Activated B cell treated with CpG ODN at 0.5 μM for 24 hours (primary cell): ENCODE results near the gene RBM23. TPM values are rescaled to one million over a fixed set of nuclear protein-coding genes. Genes with fewer than 3 reads are reported as not detected.

ENCODE experiments used
- ATAC-seq: fragments of 200-7000 bp; cut with Tn5 transposase; one replicate; pipeline ENCODE4 v1.10.0; 2021; ENCODE audit warnings: low read depth, mild to moderate bottlenecking, moderate library complexity
- CTCF ChIA-PET: fragments of 350-600 bp; sonication (Branson Sonifier 250); formaldehyde crosslinking; loops from one replicate; lab custom pipeline; 2021; ENCODE audit warnings: antibody characterized with exemption; lab: Charles Lee
- POLR2A ChIA-PET: fragments of 350-600 bp; sonication (Branson Sonifier 250); formaldehyde crosslinking; loops from one replicate; lab custom pipeline; 2021; ENCODE audit warnings: antibody characterized with exemption; lab: Charles Lee
- DNase-seq: peaks from one replicate; pipeline ENCODE4 v3.0.0; 2022
- H3K27ac Mint-ChIP-seq: one replicate; pipeline ENCODE4 v1.8.0; 2020; ENCODE audit warnings: mixed read lengths
- H3K27me3 Mint-ChIP-seq: one replicate; pipeline ENCODE4 v1.8.0; 2021; ENCODE audit warnings: mixed read lengths
- H3K36me3 Mint-ChIP-seq: one replicate; pipeline ENCODE4 v1.8.0; 2021; ENCODE audit warnings: low read depth, mixed read lengths
- H3K4me1 Mint-ChIP-seq: one replicate; pipeline ENCODE4 v1.8.0; 2021; ENCODE audit warnings: mixed read lengths
- H3K4me3 Mint-ChIP-seq: one replicate; pipeline ENCODE4 v1.8.0; 2020; ENCODE audit warnings: mild to moderate bottlenecking, mixed read lengths
- H3K9me3 Mint-ChIP-seq: one replicate; pipeline ENCODE4 v1.8.0; 2020; ENCODE audit warnings: mixed read lengths
- intact Hi-C: fragments of 100-400 bp; cut with micrococcal nuclease; formaldehyde crosslinking; loops from one replicate; pipeline ENCODE4 v1.15.1; 2024
- total RNA-seq: library from RNA; stranded (reverse); gene quantifications from 2 replicates; pipeline ENCODE4 v1.2.3, GENCODE V29; 2022
- TF ChIP-seq, protein P1 (sequence below): fragments of 200-600 bp; IDR thresholded peaks from one replicate; pipeline ENCODE4 v1.8.0; 2022; ENCODE audit warnings: antibody characterized with exemption, mild to moderate bottlenecking

RBM23 gene
- total RNA-seq, 1 donor from 2014 or later = 131 TPM

DNA sequence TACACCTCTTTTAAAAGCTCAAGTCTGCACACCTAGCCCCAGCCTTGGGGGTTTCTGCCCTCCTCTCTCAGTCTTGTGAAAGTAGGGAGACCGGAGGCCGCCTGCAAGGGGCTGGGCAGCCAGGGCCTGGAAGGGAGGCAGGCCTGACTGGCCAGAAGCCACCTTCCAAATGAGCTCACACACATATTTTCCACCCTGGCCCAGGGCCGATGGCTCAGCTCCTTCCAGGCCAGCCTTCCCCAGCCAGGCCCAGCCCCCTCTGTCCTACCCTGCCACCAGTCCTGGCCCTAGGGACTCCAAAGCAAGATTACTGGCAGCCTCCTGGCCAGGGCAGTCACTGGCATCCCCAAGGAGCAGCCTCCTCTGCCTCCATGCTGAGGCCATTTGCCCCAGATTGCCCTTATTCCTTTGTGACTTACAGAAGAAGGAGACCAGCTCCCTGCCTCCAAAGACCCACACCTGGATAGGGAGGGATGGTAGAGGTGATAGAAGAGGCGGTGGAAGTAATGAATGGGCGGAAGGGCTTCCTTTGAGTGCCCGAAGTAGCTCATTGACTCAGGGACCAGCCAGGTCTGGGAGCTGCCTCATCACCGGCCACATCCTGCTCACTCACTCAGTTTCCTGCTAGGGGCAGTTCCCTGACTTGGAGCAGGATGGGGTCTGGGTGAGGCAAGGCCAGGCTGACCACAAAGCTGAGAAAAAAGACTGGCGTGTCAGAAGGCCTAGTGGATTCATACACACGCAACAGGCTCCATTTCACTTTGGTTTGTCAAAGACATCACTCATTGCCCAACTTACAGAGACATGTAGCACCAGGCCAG is 67.8 kb downstream of the RBM23 start:
- Mint-ChIP-seq H3K4me3 (no peak overlapping the region), H3K27ac (no peak overlapping the region), H3K27me3 (peaks cover 6% of the 10 kb centered on the region), H3K36me3 (no peaks in the 10 kb centered on the region), H3K4me1 (peaks cover 6% of the 10 kb centered on the region), H3K9me3 (no peaks in the 10 kb centered on the region)
- ChIA-PET CTCF (interaction anchor here (1.0 to 6.0 kb wide), 7 partner anchors 12 to 280 kb away, joined by 3 to 125 read pairs (median 5); no protein-coding TSS in a partner anchor), POLR2A (interaction anchor here (1.1 to 4.4 kb wide), 2 partner anchors 28 to 281 kb away, joined by 4 to 25 read pairs; no protein-coding TSS in a partner anchor)
- TF ChIP-seq, protein P1, sequence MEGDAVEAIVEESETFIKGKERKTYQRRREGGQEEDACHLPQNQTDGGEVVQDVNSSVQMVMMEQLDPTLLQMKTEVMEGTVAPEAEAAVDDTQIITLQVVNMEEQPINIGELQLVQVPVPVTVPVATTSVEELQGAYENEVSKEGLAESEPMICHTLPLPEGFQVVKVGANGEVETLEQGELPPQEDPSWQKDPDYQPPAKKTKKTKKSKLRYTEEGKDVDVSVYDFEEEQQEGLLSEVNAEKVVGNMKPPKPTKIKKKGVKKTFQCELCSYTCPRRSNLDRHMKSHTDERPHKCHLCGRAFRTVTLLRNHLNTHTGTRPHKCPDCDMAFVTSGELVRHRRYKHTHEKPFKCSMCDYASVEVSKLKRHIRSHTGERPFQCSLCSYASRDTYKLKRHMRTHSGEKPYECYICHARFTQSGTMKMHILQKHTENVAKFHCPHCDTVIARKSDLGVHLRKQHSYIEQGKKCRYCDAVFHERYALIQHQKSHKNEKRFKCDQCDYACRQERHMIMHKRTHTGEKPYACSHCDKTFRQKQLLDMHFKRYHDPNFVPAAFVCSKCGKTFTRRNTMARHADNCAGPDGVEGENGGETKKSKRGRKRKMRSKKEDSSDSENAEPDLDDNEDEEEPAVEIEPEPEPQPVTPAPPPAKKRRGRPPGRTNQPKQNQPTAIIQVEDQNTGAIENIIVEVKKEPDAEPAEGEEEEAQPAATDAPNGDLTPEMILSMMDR = no peak
- no peak for DNase-seq
- intact Hi-C loops = no loop called here
- ATAC-seq = no peak

GRCh38 chr14:22849212-22849819 is 69.6 kb downstream of the RBM23 start:
- Mint-ChIP-seq H3K27ac (no peak overlapping the region), H3K27me3 (peaks cover 9% of the 10 kb centered on the region), H3K4me1 (peaks cover 6% of the 10 kb centered on the region), H3K9me3 (no peaks in the 10 kb centered on the region), H3K36me3 (no peaks in the 10 kb centered on the region), H3K4me3 (no peak overlapping the region)
- TF ChIP-seq, protein P1 = no peak
- intact Hi-C loops = no loop called here
- no peak for ATAC-seq
- ChIA-PET CTCF (interaction anchor here (1.0 to 1.2 kb wide), 3 partner anchors 10 to 293 kb away, joined by 3 to 5 read pairs (median 4); no protein-coding TSS in a partner anchor), POLR2A (interaction anchor here (1.0 to 1.8 kb wide), 2 partner anchors 27 to 260 kb away, joined by 3 to 18 read pairs; partner anchors contain the start of gene DAD1)
- DNase-seq = no peak

DNA sequence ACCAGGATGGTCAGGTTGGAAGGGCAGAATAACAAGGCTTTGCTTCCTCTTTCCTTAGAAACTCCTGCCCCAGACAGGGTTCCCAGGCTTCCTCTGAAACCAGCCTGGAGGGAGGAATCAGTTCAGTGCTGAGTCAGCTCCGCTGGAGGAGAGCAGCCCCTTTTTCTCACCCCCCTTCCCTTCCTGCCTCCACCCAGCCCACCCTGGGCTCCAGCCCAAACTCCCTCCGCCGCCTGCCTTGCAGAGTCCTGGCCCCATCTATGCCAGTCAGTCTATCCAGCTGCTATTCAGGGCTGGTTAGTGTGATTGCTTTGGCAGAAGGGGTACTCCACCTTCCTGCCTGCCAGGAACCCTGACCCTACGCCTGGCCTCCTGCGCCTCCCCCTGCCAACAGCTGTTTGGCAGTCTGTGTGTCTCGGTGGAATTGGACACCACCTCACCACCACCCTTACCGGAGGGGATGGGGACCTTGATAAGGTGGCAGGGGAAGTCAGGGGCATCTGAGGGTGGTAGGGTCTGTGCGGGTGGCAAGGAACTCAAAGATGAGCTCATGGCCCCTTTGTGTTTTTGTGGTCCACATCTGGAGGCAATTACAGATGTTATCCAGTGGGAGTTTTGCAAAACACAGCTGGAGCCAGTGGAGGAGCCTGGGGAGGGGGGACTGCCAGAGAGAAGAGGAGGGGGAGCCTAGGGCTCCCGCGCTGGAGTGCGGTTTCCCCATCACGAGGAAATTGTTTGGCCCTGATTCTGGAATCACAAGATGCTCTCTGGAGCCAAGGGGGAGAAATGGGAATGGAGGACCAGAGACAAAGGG is 70.4 kb downstream of the RBM23 start:
- DNase-seq (no peak), ATAC-seq (no peak)
- Mint-ChIP-seq H3K9me3 (no peaks in the 10 kb centered on the region), H3K27ac (no peak overlapping the region), H3K4me1 (peaks cover 6% of the 10 kb centered on the region), H3K36me3 (no peaks in the 10 kb centered on the region), H3K4me3 (no peak overlapping the region), H3K27me3 (peaks cover 9% of the 10 kb centered on the region)
- ChIA-PET CTCF (interaction anchor here (1.2 to 1.3 kb wide), 2 partner anchors 100 to 277 kb away, joined by 4 to 5 read pairs; no protein-coding TSS in a partner anchor), POLR2A (interaction anchor here (0.7 to 1.8 kb wide), 3 partner anchors 9 to 259 kb away, joined by 3 to 18 read pairs (median 9); partner anchors contain the start of gene DAD1)
- intact Hi-C loops = no loop called here
- TF ChIP-seq, protein P1 = no peak

- Mint-ChIP-seq H3K27me3 (peaks cover 9% of the 10 kb centered on the region), H3K9me3 (no peaks in the 10 kb centered on the region), H3K27ac (no peak overlapping the region), H3K4me3 (no peak overlapping the region), H3K4me1 (peaks cover 2% of the 10 kb centered on the region), H3K36me3 (no peaks in the 10 kb centered on the region)
- intact Hi-C loops = no loop called here
- TF ChIP-seq, protein P1 = no peak
- POLR2A ChIA-PET = interaction anchor here (0.7 to 1.8 kb wide), 2 partner anchors 8 to 25 kb away, joined by 9 to 18 read pairs; no protein-coding TSS in a partner anchor
- CTCF ChIA-PET = interaction anchor here (1.3 kb wide), 1 partner anchor 99 kb away, joined by 4 read pairs; no protein-coding TSS in a partner anchor
- ATAC-seq (no peak), DNase-seq (no peak)
These were observed 71.1 kb downstream of the RBM23 start for GRCh38 chr14:22847661-22848341.
